T-helper 17 cell (primary cell): ENCODE results near the gene PARD6A. TPM values are rescaled to one million over a fixed set of nuclear protein-coding genes. Genes with fewer than 3 reads are reported as not detected.

ENCODE experiments used
- ATAC-seq: fragments of 150-1000 bp; cut with Tn5 transposase; 2 replicates; pipeline ENCODE4 v1.10.0; 2021; ENCODE audit warnings: mild to moderate bottlenecking, moderate library complexity
- DNase-seq, 3 donors: peaks; one replicate each; pipeline versions ENCODE4 v3.0.0 to v3.0.0-alpha.2; 2020 to 2021
- H3K9me3 ChIP-seq: one replicate; pipeline ENCODE4 v1.7.0; 2013; ENCODE audit warnings: low read length, mild to moderate bottlenecking; ENCODE audit not compliant: control insufficient read depth, poor library complexity, severe bottlenecking
- H3K27ac Mint-ChIP-seq: one replicate; pipeline ENCODE4 v1.8.0; 2022; ENCODE audit warnings: mild to moderate bottlenecking, moderate library complexity, mixed read lengths
- H3K27me3 Mint-ChIP-seq: one replicate; pipeline ENCODE4 v1.8.0; 2022; ENCODE audit warnings: mixed read lengths
- H3K36me3 Mint-ChIP-seq: one replicate; pipeline ENCODE4 v1.8.0; 2022; ENCODE audit warnings: low read depth, mixed read lengths
- H3K4me1 Mint-ChIP-seq: one replicate; pipeline ENCODE4 v1.8.0; 2022; ENCODE audit warnings: mild to moderate bottlenecking, mixed read lengths
- H3K4me3 Mint-ChIP-seq: one replicate; pipeline ENCODE4 v1.8.0; 2022; ENCODE audit warnings: mild to moderate bottlenecking, moderate library complexity, mixed read lengths
- total RNA-seq, 4 donors: library from RNA in 2 of 4; stranded (reverse) in 2 of 4; gene quantifications; one replicate each; pipeline ENCODE4 v1.2.3 and lab custom pipeline; 2022 to 2026

PARD6A gene
- total RNA-seq, 2 donors from 2014 or later = 6.3 to 7.9 TPM

DNA sequence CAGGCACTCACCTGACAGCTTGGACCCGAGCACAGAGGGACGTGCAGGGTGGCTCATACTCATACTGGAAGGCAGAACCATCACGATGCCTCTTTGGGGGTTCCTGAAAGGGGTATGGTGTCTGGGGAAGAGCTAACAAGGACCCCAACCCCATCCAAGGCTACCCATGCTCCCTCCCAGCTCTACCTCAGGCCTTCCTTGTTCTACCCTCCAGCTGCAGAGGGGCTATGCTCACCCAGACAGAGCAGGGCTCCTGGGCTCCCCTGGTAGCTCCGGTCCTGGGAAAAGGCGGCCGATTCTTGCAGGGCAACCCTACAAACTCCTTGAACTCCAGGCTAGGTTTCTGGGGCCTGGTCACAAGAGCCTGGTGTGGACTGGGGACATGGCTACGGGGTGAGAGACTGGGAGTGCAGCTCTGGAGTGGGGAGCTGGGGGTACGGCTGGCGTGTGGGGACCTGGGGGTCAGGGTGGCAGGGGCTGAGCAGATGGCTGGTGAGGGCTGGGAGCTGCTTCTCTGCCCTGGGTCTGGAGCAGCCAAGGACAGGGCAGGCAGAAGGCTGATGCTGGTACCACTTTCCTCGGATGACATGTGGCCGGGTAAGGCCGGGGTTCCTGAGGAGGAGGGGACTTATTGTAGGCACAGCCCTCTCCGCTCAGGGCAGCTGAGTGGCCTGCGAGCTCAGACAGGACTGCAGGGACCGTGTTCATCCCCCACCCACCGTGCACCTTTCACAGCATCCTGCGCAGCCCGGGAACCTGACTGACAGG, 2.8 kb upstream of the PARD6A start:
- Mint-ChIP-seq H3K4me3 (peak overlapping the region; percentile 96), H3K27ac (peak overlapping the region; percentile 91), H3K4me1 (peaks cover 19% of the 10 kb centered on the region), H3K27me3 (no peaks in the 10 kb centered on the region), H3K36me3 (peaks cover 5% of the 10 kb centered on the region)
- DNase-seq (no peak), ATAC-seq (no peak)
- H3K9me3 ChIP-seq = no peaks in the 10 kb centered on the region

DNA sequence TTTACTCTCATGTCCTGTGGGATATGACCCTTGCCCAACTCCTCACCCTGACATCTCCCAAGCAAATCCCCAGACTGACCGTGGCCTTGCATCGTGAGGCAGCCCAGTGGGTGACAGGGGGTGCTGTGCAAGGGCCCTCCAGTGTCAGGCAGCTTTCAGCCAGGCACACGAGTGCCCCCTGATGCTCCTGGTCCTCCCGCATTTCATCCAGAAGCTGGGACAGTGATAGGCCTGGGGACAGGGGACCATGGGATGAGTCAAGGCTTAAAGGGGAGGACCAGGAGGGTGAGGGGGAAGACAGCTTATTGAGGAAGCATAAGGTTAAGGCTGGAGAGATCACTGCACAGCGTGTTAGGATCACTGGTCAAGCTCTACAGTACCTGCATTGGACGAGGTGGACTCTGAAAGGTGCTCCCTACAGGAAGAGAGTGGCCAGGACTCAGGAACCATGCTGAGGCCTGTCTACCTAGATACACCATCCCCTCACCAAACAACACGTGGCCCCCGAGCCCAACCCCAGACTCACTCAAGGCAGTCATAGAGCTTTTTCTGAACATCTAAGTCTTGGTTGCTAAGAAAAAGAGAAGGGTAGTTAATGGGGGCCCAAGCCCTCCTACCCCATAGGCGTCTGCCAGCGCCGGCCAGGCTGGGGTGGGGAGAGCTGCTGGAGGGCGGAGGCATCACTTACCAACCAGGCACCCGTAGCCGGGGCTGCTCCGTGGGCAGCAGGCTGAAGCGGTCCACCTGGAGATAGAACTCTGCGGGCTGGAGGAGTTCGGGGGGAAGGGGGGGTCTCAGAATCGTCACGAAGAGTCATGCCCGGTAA, 1.7 kb upstream of the PARD6A start:
- H3K27me3 Mint-ChIP-seq = no peaks in the 10 kb centered on the region
- no peaks in the 10 kb centered on the region for H3K9me3 ChIP-seq
- peaks cover 5% of the 10 kb centered on the region for H3K36me3 Mint-ChIP-seq
- peaks cover 21% of the 10 kb centered on the region for H3K4me1 Mint-ChIP-seq
- peak overlapping the region; percentile 96 for H3K4me3 Mint-ChIP-seq
- ATAC-seq (no peak), DNase-seq (no peak)
- H3K27ac Mint-ChIP-seq = peak overlapping the region; percentile 91

DNA sequence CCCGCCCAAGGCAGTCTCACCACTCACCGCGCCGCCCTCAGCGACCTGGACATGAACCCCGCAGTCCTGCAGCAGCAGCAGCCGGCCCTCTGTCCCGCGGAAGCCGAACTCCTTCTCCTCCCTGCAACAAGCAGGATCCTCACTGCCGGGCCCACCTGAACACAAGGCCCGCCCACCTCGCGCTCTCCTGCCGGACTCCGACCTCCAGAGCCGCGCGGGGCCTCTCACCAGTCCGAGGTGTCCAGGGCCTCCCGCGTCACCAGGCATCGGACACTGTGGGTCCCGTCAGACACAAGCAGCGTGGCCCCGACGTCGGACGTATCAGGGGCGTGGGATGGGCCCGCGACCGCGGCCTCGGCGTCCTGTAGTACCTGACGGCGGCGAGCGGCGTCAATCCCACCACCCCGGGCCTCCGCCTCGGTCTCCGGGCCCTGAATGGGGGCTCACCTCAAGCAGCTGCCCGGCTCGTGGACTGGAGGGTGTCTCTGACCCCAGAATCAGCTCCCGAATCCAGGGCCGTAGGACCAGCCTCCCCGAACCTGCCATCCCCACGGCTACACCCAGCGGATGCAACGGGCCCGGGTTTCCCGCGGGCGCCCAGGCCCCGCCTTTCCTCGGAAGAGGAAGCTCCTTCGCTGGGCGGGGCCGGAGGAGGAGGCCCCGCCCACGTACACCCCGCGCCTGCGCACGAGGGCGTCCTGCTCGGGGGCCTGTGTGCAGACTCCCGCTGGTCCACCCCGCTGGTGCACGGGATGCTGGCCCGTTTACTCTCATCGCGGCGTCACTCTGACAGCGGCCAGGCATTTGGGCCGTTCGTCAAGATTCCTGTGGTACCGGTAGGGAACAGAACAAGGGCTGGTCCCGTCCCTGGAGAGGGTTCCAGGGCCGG, 841 bp upstream of the PARD6A start, which contains the start of gene ACD:
Gene ACD, minus strand, starts transcription at position 586 of the 889 bp plus-strand sequence. Its CDS starts 40 bp downstream, at position 546.
- Mint-ChIP-seq H3K27me3 (no peaks in the 10 kb centered on the region), H3K4me3 (peak within 1 kb of the TSS; percentile 96), H3K27ac (peak within 1 kb of the TSS; percentile 91), H3K36me3 (peaks cover 5% of the 10 kb centered on the region), H3K4me1 (peaks cover 29% of the 10 kb centered on the region)
- ATAC-seq (peak; percentile 74), DNase-seq (peak; percentile 91 to 93 (median 92))
- no peaks in the 10 kb centered on the region for H3K9me3 ChIP-seq

DNA sequence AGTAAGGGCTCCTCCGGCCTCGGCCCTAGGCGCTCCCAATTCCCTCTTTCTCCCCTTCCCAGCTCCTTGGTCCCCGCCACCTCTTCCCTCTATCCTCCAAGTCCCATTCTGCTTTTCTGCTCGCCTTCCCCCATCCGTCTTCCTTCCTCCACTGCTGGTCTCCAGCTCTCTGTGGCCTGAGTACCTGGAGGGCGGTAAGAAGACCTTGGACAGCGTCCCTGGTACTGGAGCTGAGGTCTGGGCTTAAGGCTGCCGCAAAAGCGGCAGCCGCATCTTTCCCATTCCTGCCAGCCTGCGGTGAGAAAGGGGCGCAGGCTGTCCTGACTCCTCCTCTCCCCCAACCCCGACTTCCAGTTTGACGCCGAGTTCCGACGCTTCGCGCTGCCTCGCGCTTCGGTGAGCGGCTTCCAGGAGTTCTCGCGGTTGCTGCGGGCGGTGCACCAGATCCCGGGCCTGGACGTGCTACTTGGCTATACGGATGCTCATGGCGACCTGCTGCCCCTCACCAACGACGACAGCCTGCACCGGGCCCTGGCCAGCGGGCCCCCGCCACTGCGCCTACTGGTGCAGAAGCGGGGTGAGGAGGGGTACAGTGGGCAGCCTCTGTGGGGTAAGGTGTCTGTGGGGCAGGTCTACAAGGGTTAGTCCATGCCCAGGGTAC, 471 bp downstream of the PARD6A start:
- Mint-ChIP-seq H3K36me3 (no peaks in the 10 kb centered on the region), H3K4me3 (peak overlapping the region; percentile 96), H3K27ac (peak overlapping the region; percentile 91), H3K27me3 (no peaks in the 10 kb centered on the region), H3K4me1 (peaks cover 29% of the 10 kb centered on the region)
- no peak for DNase-seq
- no peaks in the 10 kb centered on the region for H3K9me3 ChIP-seq
- ATAC-seq = no peak

DNA sequence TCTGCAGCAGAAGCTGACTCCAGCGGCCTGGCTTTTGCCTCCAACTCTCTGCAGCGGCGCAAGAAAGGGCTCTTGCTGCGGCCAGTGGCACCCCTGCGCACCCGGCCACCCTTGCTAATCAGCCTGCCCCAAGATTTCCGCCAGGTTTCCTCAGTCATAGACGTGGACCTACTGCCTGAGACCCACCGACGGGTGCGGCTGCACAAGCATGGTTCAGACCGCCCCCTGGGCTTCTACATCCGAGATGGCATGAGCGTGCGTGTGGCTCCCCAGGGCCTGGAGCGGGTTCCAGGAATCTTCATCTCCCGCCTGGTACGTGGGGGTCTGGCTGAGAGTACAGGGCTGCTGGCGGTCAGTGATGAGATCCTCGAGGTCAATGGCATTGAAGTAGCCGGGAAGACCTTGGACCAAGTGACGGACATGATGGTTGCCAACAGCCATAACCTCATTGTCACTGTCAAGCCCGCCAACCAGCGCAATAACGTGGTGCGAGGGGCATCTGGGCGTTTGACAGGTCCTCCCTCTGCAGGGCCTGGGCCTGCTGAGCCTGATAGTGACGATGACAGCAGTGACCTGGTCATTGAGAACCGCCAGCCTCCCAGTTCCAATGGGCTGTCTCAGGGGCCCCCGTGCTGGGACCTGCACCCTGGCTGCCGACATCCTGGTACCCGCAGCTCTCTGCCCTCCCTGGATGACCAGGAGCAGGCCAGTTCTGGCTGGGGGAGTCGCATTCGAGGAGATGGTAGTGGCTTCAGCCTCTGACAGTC, 1.3 kb downstream of the PARD6A start:
- DNase-seq (no peak), ATAC-seq (no peak)
- H3K4me3 Mint-ChIP-seq = peak overlapping the region; percentile 96
- peak overlapping the region; percentile 91 for H3K27ac Mint-ChIP-seq
- no peaks in the 10 kb centered on the region for H3K36me3 Mint-ChIP-seq
- H3K27me3 Mint-ChIP-seq = no peaks in the 10 kb centered on the region
- peaks cover 32% of the 10 kb centered on the region for H3K4me1 Mint-ChIP-seq
- no peaks in the 10 kb centered on the region for H3K9me3 ChIP-seq

DNA sequence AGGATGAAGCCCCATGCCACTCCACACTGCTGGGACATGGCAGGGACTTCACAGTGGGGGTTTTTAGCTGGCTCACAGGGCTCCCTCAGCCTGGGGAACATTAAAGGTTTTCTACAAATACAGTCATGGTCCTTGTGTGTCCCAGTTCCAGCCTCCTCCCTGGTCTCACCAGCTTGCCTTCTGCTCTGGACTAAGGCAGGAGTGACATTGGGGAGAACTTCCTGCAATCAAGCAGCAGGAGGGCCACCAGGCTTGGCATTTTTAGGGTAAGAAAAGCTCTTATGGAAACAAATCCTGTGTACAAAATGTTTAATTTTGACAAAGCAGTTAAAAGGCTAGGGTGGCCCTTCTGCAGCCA, 1.9 kb downstream of the PARD6A start:
- no peaks in the 10 kb centered on the region for H3K9me3 ChIP-seq
- Mint-ChIP-seq H3K27ac (no peak overlapping the region), H3K4me1 (peaks cover 34% of the 10 kb centered on the region), H3K27me3 (no peaks in the 10 kb centered on the region), H3K36me3 (no peaks in the 10 kb centered on the region), H3K4me3 (no peak overlapping the region)
- DNase-seq = no peak
- no peak for ATAC-seq

DNA sequence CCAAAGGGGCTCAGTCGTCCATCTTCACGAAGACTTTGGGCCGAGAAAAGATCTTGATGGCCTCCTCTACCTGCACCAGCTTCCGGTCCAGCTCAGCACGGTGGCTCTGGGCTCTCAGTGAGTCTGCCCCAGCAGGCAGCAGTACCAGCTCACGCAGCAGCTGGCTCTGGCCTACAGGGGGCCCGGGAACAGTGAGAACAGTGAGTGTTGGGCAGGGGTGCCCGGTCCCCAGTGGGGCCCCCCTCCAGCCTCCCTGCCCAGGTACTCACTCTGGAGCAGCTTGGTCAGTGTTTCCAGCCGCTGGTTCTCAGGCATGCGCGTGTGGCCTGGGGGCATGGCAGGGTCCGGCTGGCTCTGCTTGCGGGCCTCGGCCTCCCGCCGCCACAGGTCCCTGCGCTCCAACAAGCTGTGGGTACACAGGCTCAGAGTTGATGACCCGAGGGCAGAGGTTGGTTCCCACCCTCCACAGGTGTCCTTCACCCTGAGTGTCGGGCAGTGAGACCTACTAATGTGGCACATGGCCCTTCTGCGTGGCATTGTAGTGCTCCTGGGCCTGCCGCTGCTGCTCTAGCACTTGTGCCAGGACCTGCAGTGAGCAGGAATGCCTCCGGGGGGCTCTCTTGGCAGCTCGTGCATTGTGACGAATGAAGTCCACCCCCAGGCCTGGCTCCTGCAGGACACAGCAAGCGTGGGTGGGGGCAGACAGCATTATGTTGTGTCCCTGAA, 2.6 kb downstream of the PARD6A start:
- no peaks in the 10 kb centered on the region for H3K9me3 ChIP-seq
- Mint-ChIP-seq H3K27me3 (no peaks in the 10 kb centered on the region), H3K27ac (no peak overlapping the region), H3K4me1 (peaks cover 34% of the 10 kb centered on the region), H3K36me3 (no peaks in the 10 kb centered on the region), H3K4me3 (no peak overlapping the region)
- ATAC-seq (no peak), DNase-seq (no peak)

DNA sequence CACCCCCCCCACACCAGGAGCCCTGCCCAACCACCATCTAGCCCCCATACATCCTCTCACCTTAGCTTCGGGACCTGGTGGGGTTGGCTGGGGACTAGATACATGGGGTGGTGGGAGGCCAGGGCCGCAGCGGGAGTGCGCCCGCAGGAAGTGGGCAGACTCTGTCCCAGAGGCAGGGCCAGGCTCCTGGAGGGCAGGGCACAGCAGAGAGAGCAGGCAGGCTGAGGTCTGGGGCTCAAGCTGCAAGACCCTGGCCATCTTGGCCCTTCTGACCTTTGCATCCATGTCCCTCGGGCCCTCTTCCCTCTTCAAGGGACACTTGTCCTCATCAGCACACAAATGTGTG, 3.1 kb downstream of the PARD6A start:
- no peak overlapping the region for H3K4me3 Mint-ChIP-seq
- ATAC-seq (no peak), DNase-seq (no peak)
- H3K27ac Mint-ChIP-seq = peak overlapping the region; percentile 41
- no peaks in the 10 kb centered on the region for H3K9me3 ChIP-seq
- H3K27me3 Mint-ChIP-seq = no peaks in the 10 kb centered on the region
- peaks cover 35% of the 10 kb centered on the region for H3K4me1 Mint-ChIP-seq
- H3K36me3 Mint-ChIP-seq = no peaks in the 10 kb centered on the region

DNA sequence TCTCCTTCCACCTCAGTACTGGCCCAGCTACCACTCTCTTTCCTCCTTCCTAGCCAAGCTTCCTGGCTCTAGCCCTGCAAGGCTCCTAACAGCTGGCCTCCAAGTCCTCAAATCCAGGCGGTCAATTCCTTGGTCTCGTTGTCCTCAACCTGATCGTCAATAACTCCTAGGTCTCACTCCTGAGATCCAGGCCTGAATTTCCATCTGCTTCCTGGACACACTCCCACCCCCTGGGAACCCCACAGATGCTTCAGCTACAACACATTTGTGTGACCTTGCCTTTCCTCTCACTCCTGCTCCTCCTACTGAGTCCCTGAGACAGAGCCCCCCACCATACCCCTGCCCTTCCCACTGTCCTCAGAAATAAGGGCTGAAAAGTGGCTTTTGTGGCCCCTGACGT, 3.5 kb downstream of the PARD6A start:
- Mint-ChIP-seq H3K4me3 (no peak overlapping the region), H3K27ac (peak overlapping the region; percentile 41), H3K4me1 (peaks cover 31% of the 10 kb centered on the region), H3K36me3 (no peaks in the 10 kb centered on the region), H3K27me3 (no peaks in the 10 kb centered on the region)
- no peaks in the 10 kb centered on the region for H3K9me3 ChIP-seq
- DNase-seq (no peak), ATAC-seq (no peak)

DNA sequence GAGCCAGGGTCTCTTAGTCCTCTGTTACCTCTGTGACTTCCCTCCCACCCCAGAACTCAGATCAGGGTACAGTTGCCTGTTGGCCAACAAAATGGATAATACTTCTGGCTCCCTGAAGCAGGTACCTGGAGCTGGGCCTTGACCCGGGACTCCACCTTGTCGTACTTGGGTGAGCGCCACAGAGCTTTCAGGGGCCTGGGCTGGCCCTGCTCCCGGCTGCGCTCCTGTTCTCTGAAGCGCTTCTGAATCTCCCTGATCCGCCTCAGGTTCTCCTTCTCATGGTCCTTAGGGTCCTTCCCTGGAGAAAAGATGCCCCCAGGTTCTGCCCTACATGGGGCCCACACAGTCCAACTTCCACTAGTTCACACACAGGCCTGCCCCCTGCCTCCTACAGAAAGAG, 4.1 kb downstream of the PARD6A start:
- no peak for DNase-seq
- no peaks in the 10 kb centered on the region for H3K27me3 Mint-ChIP-seq
- peak overlapping the region; percentile 74 for H3K27ac Mint-ChIP-seq
- no peaks in the 10 kb centered on the region for H3K9me3 ChIP-seq
- no peaks in the 10 kb centered on the region for H3K36me3 Mint-ChIP-seq
- peaks cover 29% of the 10 kb centered on the region for H3K4me1 Mint-ChIP-seq
- no peak for ATAC-seq
- peak overlapping the region; percentile 76 for H3K4me3 Mint-ChIP-seq

DNA sequence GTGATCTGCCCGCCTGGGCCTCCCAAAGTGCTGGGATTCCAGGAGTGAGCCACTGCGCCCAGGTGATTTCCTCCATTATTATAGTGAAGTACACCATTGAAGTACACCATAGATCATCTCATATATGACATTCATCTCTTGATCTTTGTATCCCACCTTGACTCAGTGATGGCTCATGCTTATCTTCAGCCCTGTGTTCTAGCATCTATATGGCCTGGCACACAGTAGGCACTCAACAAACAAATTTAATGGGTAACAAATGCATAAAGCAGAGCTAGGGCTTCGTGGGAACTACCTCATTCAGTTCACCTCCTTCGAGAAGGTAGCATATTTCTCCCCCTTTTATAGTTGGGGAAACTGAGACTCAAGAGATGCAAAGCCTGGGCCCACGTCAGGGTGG, 4.8 kb downstream of the PARD6A start:
- peak overlapping the region; percentile 74 for H3K27ac Mint-ChIP-seq
- H3K4me1 Mint-ChIP-seq = peaks cover 29% of the 10 kb centered on the region
- ATAC-seq (no peak), DNase-seq (no peak)
- H3K9me3 ChIP-seq = no peaks in the 10 kb centered on the region
- H3K4me3 Mint-ChIP-seq = peak overlapping the region; percentile 76
- no peaks in the 10 kb centered on the region for H3K36me3 Mint-ChIP-seq
- H3K27me3 Mint-ChIP-seq = no peaks in the 10 kb centered on the region
